HUES6 (cell line): ENCODE data around the gene EXOSC10.

Source experiments
- H3K27ac ChIP-seq: 2 replicates; pipeline ENCODE4 v1.7.0; 2013; ENCODE audit warnings: low read depth, mild to moderate bottlenecking, low read length, inconsistent platforms
- H3K27me3 ChIP-seq: 2 replicates; pipeline ENCODE4 v1.6.1; 2013; ENCODE audit warnings: low read length; ENCODE audit not compliant: control insufficient read depth, insufficient read depth
- H3K36me3 ChIP-seq: 2 replicates; pipeline ENCODE4 v1.6.1; 2013; ENCODE audit warnings: low read length; ENCODE audit not compliant: control insufficient read depth, insufficient read depth
- H3K4me1 ChIP-seq: 2 replicates; pipeline ENCODE4 v1.6.1; 2013; ENCODE audit warnings: low read length; ENCODE audit not compliant: control insufficient read depth, insufficient read depth
- H3K4me3 ChIP-seq: 2 replicates; pipeline ENCODE4 v1.5.1; 2013; ENCODE audit warnings: low read depth, low read length
- H3K9ac ChIP-seq: one replicate; pipeline ENCODE4 v1.6.1; 2013; ENCODE audit warnings: mild to moderate bottlenecking, low read length
- H3K9me3 ChIP-seq: 2 replicates; pipeline ENCODE4 v1.6.1; 2013; ENCODE audit warnings: low read depth, low read length; ENCODE audit not compliant: control insufficient read depth, insufficient read depth

The EXOSC10 gene

GRCh38 chr1:11134251-11134897 lies 34.7 kb upstream of the EXOSC10 start:
- H3K4me1 ChIP-seq = no peaks in the 10 kb centered on the region
- H3K9ac ChIP-seq = no peak overlapping the region
- H3K27ac ChIP-seq = no peak overlapping the region
- no peaks in the 10 kb centered on the region for H3K9me3 ChIP-seq
- H3K36me3 ChIP-seq = peaks cover 89% of the 10 kb centered on the region
- H3K27me3 ChIP-seq = no peaks in the 10 kb centered on the region
- no peak overlapping the region for H3K4me3 ChIP-seq

GRCh38 chr1:11132563-11133293 lies 33.1 kb upstream of the EXOSC10 start:
- Histone ChIP-seq H3K36me3 (peaks cover 89% of the 10 kb centered on the region), H3K4me3 (no peak overlapping the region), H3K9ac (no peak overlapping the region), H3K9me3 (no peaks in the 10 kb centered on the region), H3K27me3 (no peaks in the 10 kb centered on the region), H3K27ac (no peak overlapping the region), H3K4me1 (no peaks in the 10 kb centered on the region)

- Histone ChIP-seq H3K9me3 (no peaks in the 10 kb centered on the region), H3K4me3 (no peak overlapping the region), H3K27me3 (no peaks in the 10 kb centered on the region), H3K4me1 (no peaks in the 10 kb centered on the region), H3K27ac (no peak overlapping the region), H3K36me3 (peaks cover 89% of the 10 kb centered on the region), H3K9ac (no peak overlapping the region)
These were observed 32.1 kb upstream of the EXOSC10 start for GRCh38 chr1:11131816-11132215.

GRCh38 chr1:11130406-11130805 lies 30.7 kb upstream of the EXOSC10 start:
- Histone ChIP-seq H3K36me3 (peaks cover 91% of the 10 kb centered on the region), H3K9ac (no peak overlapping the region), H3K9me3 (no peaks in the 10 kb centered on the region), H3K27ac (no peak overlapping the region), H3K4me3 (no peak overlapping the region), H3K27me3 (no peaks in the 10 kb centered on the region), H3K4me1 (no peaks in the 10 kb centered on the region)

GRCh38 chr1:11129649-11130390 lies 30.2 kb upstream of the EXOSC10 start:
- Histone ChIP-seq H3K36me3 (peaks cover 95% of the 10 kb centered on the region), H3K27me3 (no peaks in the 10 kb centered on the region), H3K27ac (no peak overlapping the region), H3K4me1 (no peaks in the 10 kb centered on the region), H3K9ac (no peak overlapping the region), H3K9me3 (no peaks in the 10 kb centered on the region), H3K4me3 (no peak overlapping the region)

GRCh38 chr1:11126569-11126968 lies 26.9 kb upstream of the EXOSC10 start:
- no peak overlapping the region for H3K9ac ChIP-seq
- no peaks in the 10 kb centered on the region for H3K27me3 ChIP-seq
- no peaks in the 10 kb centered on the region for H3K4me1 ChIP-seq

GRCh38 chr1:11125931-11126330 lies 26.3 kb upstream of the EXOSC10 start:
- Histone ChIP-seq H3K27ac (no peak overlapping the region), H3K9me3 (no peaks in the 10 kb centered on the region), H3K9ac (no peak overlapping the region), H3K4me3 (no peak overlapping the region), H3K4me1 (no peaks in the 10 kb centered on the region), H3K36me3 (peaks cover 90% of the 10 kb centered on the region), H3K27me3 (no peaks in the 10 kb centered on the region)

More at GRCh38 chr1:11126569-11126968, 26.9 kb upstream of the EXOSC10 start:
- Histone ChIP-seq H3K9me3 (no peaks in the 10 kb centered on the region), H3K4me3 (no peak overlapping the region), H3K27ac (no peak overlapping the region), H3K36me3 (peaks cover 90% of the 10 kb centered on the region)

- Histone ChIP-seq H3K27ac (no peak overlapping the region), H3K4me1 (no peaks in the 10 kb centered on the region), H3K4me3 (no peak overlapping the region), H3K9me3 (no peaks in the 10 kb centered on the region), H3K27me3 (no peaks in the 10 kb centered on the region), H3K9ac (no peak overlapping the region), H3K36me3 (peaks cover 84% of the 10 kb centered on the region)
These were observed 25.3 kb upstream of the EXOSC10 start for GRCh38 chr1:11124965-11125364.

- Histone ChIP-seq H3K9me3 (no peaks in the 10 kb centered on the region), H3K4me1 (no peaks in the 10 kb centered on the region), H3K9ac (no peak overlapping the region), H3K4me3 (no peak overlapping the region), H3K36me3 (peaks cover 79% of the 10 kb centered on the region), H3K27me3 (no peaks in the 10 kb centered on the region), H3K27ac (no peak overlapping the region)
These were observed 16.6 kb upstream of the EXOSC10 start for GRCh38 chr1:11116318-11116717.

GRCh38 chr1:11114966-11115365 lies 15.3 kb upstream of the EXOSC10 start:
- Histone ChIP-seq H3K27ac (no peak overlapping the region), H3K36me3 (peaks cover 76% of the 10 kb centered on the region), H3K4me3 (no peak overlapping the region), H3K4me1 (no peaks in the 10 kb centered on the region), H3K9ac (no peak overlapping the region), H3K27me3 (no peaks in the 10 kb centered on the region), H3K9me3 (no peaks in the 10 kb centered on the region)
